ENCODE measurements around the gene OR10H5.
"Not testable (repeated sequence)": the region's sequence is repeated elsewhere in the genome, so short reads cannot be mapped to it uniquely, and the experiment has no call there.

The OR10H5 gene

GRCh38 chr19:15843203-15843893, 55.9 kb downstream of the OR10H5 start:
- no peaks in the 10 kb centered on the region for H3K9me3 ChIP-seq
- in situ Hi-C loops (cut with MboI; ENCODE audit: low sequenced_read_pairs), result no loop called here
- H3K36me3 ChIP-seq (replicated peaks), result no peaks in the 10 kb centered on the region
- H3K4me3 ChIP-seq, result no peak overlapping the region
- no peaks in the 10 kb centered on the region for H3K4me1 ChIP-seq
- DNase-seq (ENCODE audit: low spot score in 2 of 2), result no peak
- H3K27me3 ChIP-seq (ENCODE audit: low read depth), result no peaks in the 10 kb centered on the region; the same call in none of the 2 replicates

- H3K27me3 ChIP-seq (ENCODE audit: low read depth); DNase-seq (ENCODE audit: low spot score in 2 of 2); H3K36me3 ChIP-seq (replicated peaks); H3K4me3 ChIP-seq; H3K4me1 ChIP-seq; H3K9me3 ChIP-seq; in situ Hi-C loops (cut with MboI; ENCODE audit: low sequenced_read_pairs): not testable (repeated sequence)
Measured at GRCh38 chr19:15843894-15844222, 56.4 kb downstream of the OR10H5 start.

- H3K27me3 ChIP-seq (ENCODE audit: low read depth), result no peaks in the 10 kb centered on the region; the same call in none of the 2 replicates
- no peaks in the 10 kb centered on the region for H3K4me1 ChIP-seq
- no peak overlapping the region for H3K4me3 ChIP-seq
- H3K36me3 ChIP-seq (replicated peaks), result no peaks in the 10 kb centered on the region
- in situ Hi-C loops (cut with MboI; ENCODE audit: low sequenced_read_pairs), result no loop called here
- DNase-seq (ENCODE audit: low spot score in 2 of 2), result no peak
- H3K9me3 ChIP-seq, result no peaks in the 10 kb centered on the region
Measured at GRCh38 chr19:15846923-15847322, 59.5 kb downstream of the OR10H5 start.

GRCh38 chr19:15850385-15850784, 62.9 kb downstream of the OR10H5 start:
- DNase-seq (ENCODE audit: low spot score in 2 of 2), result no peak
- H3K36me3 ChIP-seq (replicated peaks), result no peaks in the 10 kb centered on the region
- H3K4me1 ChIP-seq, result no peaks in the 10 kb centered on the region
- H3K4me3 ChIP-seq, result no peak overlapping the region
- H3K9me3 ChIP-seq, result no peaks in the 10 kb centered on the region
- in situ Hi-C loops (cut with MboI; ENCODE audit: low sequenced_read_pairs), result no loop called here
- no peaks in the 10 kb centered on the region for H3K27me3 ChIP-seq (ENCODE audit: low read depth)

Measured in HAP-1 (cell line).